GM12878 (cell line): ENCODE measurements around the gene TAMALIN.

Source experiments
- EZH2 ChIP-seq: IDR thresholded peaks from 2 replicates; pipeline ENCODE4 v1.6.1; 2012; ENCODE audit warnings: low read depth, mild to moderate bottlenecking, control low read depth, inconsistent platforms, low read length, borderline replicate concordance; ENCODE audit not compliant: control insufficient read depth
- RAD51 ChIP-seq: fragments of 450-650 bp; IDR thresholded peaks from 2 replicates; pipeline ENCODE4 v1.6.1; 2016; ENCODE audit warnings: moderate library complexity, mild to moderate bottlenecking, inconsistent platforms
- ZNF217 ChIP-seq: fragments of 450-650 bp; IDR thresholded peaks from 2 replicates; pipeline ENCODE4 v1.6.1; 2017; ENCODE audit warnings: antibody characterized with exemption, mild to moderate bottlenecking
- ZNF384 ChIP-seq: IDR thresholded peaks from 2 replicates; pipeline ENCODE4 v1.6.1; 2012; ENCODE audit warnings: low read depth, mild to moderate bottlenecking, low read length, improper control_type of control experiment, borderline replicate concordance
- ZSCAN29 ChIP-seq: fragments of 450-650 bp; IDR thresholded peaks from 2 replicates; pipeline ENCODE4 v1.6.1; 2017; ENCODE audit warnings: mild to moderate bottlenecking, moderate library complexity

- TF ChIP-seq ZSCAN29: no peak
- TF ChIP-seq RAD51: no peak
- TF ChIP-seq ZNF384: no peak
- no peak for TF ChIP-seq ZNF217
- no peak for TF ChIP-seq EZH2
These were observed 36.1 kb downstream of the TAMALIN start for GRCh38 chr12:52042706-52043385.
